WTC11 (cell line): ENCODE data around the gene OCRL.

ENCODE experiments used
- ATF1 ChIP-seq: sonication (generic); formaldehyde crosslinking; IDR thresholded peaks from 2 replicates; pipeline ENCODE4 v1.8.1; 2023; ENCODE audit warnings: mild to moderate bottlenecking, moderate library complexity, missing genetic modification reagents
- ATF2 ChIP-seq: sonication (generic); formaldehyde crosslinking; IDR thresholded peaks from 2 replicates; pipeline ENCODE4 v1.8.1; 2022; ENCODE audit warnings: low read depth, missing genetic modification reagents, borderline replicate concordance
- CBFB ChIP-seq: sonication (generic); formaldehyde crosslinking; IDR thresholded peaks from 2 replicates; pipeline ENCODE4 v1.8.1; 2022; ENCODE audit warnings: mild to moderate bottlenecking, low read depth, missing genetic modification reagents
- CTCF ChIP-seq: fragments of 200-600 bp; IDR thresholded peaks from 2 replicates; pipeline ENCODE4 v1.8.0; 2022; ENCODE audit warnings: antibody characterized with exemption
- MYBL2 ChIP-seq: sonication (generic); formaldehyde crosslinking; IDR thresholded peaks from 2 replicates; pipeline ENCODE4 v1.8.1; 2023; ENCODE audit warnings: mild to moderate bottlenecking, moderate library complexity, missing genetic modification reagents
- NR2C2 ChIP-seq: sonication (generic); formaldehyde crosslinking; IDR thresholded peaks from 2 replicates; pipeline ENCODE4 v1.8.0; 2022; ENCODE audit warnings: mild to moderate bottlenecking, missing genetic modification reagents
- PRDM15 ChIP-seq: sonication (generic); formaldehyde crosslinking; IDR thresholded peaks from 2 replicates; pipeline ENCODE4 v1.8.0; 2022; ENCODE audit warnings: missing genetic modification reagents
- SMAD3 ChIP-seq: sonication (generic); formaldehyde crosslinking; IDR thresholded peaks from 2 replicates; pipeline ENCODE4 v1.8.0; 2022; ENCODE audit warnings: missing genetic modification reagents, mild to moderate bottlenecking, borderline replicate concordance
- SP1 ChIP-seq: sonication (generic); formaldehyde crosslinking; conservative IDR thresholded peaks from 2 replicates; pipeline ENCODE4 v1.8.1; 2022; ENCODE audit warnings: missing genetic modification reagents
- STAT6 ChIP-seq: sonication (generic); formaldehyde crosslinking; conservative IDR thresholded peaks from 2 replicates; pipeline ENCODE4 v1.8.1; 2023; ENCODE audit warnings: mild to moderate bottlenecking, low read depth, missing genetic modification reagents, moderate library complexity
- TEAD4 ChIP-seq: sonication (generic); formaldehyde crosslinking; IDR thresholded peaks from 2 replicates; pipeline ENCODE4 v1.8.0; 2022; ENCODE audit warnings: mild to moderate bottlenecking, missing genetic modification reagents
- ZBTB43 ChIP-seq: sonication (generic); formaldehyde crosslinking; IDR thresholded peaks from 2 replicates; pipeline ENCODE4 v1.8.1; 2023; ENCODE audit warnings: mild to moderate bottlenecking, missing genetic modification reagents
- ZMAT4 ChIP-seq: fragments of 250-450 bp; sonication (Bioruptor Pico); IDR thresholded peaks from 2 replicates; pipeline ENCODE4 v1.9.0; 2021; ENCODE audit warnings: mild to moderate bottlenecking
- ZNF121 ChIP-seq: sonication (generic); formaldehyde crosslinking; IDR thresholded peaks from 2 replicates; pipeline ENCODE4 v1.8.0; 2023; ENCODE audit warnings: missing genetic modification reagents

GRCh38 chrX:129631849-129632248 is 91.8 kb downstream of the OCRL start:
- no peak for TF ChIP-seq NR2C2 (CRISPR knock-in tag)
- TF ChIP-seq CTCF, result no peak
- no peak for TF ChIP-seq SMAD3 (CRISPR knock-in tag)
- TF ChIP-seq PRDM15, result no peak
- no peak for TF ChIP-seq ATF1 (CRISPR knock-in tag)
- no peak for TF ChIP-seq TEAD4 (CRISPR knock-in tag)
- TF ChIP-seq ZMAT4 (CRISPR knock-in tag), result no peak
- no peak for TF ChIP-seq SP1
- TF ChIP-seq ZBTB43 (CRISPR knock-in tag), result no peak
- TF ChIP-seq STAT6 (CRISPR knock-in tag), result no peak
- TF ChIP-seq ZNF121, result no peak
- TF ChIP-seq MYBL2 (CRISPR knock-in tag), result no peak
- no peak for TF ChIP-seq CBFB (CRISPR knock-in tag)
- TF ChIP-seq ATF2 (CRISPR knock-in tag), result no peak
